ENCODE measurements around the gene SAP30. TPM values are rescaled to one million over a fixed set of nuclear protein-coding genes. Genes with fewer than 3 reads are reported as not detected.

Gene SAP30
- total and polyA plus RNA-seq, 10 of the 15 experiments (the other 5 are each of a cell fraction or from before 2014, with no cell fraction given), result 5.0 to 56.9 (median 23.6) TPM

DNA sequence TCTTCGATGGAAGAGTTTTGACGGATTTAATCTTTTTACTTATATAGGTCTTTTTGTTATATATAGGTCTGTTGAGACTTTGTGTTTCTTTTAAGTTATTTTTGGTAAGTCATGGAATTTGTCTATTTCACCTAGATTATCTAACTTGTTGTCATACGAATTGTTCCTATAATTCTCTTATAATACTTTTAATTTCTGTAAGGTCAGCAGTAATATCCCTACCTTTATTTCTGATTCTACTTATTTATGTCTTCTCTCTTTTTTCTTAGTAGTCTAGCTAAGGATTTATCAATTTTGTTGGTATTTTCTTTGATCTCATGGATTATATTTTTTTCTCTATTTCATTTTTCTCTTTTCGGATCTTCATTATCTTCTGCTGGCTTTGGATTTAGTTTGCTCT is 11.6 kb downstream of the SAP30 start:
- Histone ChIP-seq H3K4me2 (ENCODE audit: control insufficient read depth, insufficient read depth) (no peak overlapping the region), H2AFZ (ENCODE audit: control insufficient read depth, low read depth, low read length) (no peak overlapping the region), H3K79me2 (ENCODE audit: control insufficient read depth, insufficient read depth, low read length) (no peaks in the 10 kb centered on the region), H3K27ac (ENCODE audit: control insufficient read depth, insufficient read depth) (no peak overlapping the region), H3K9ac (ENCODE audit: control insufficient read depth, insufficient read depth, low read length) (no peak overlapping the region), H4K20me1 (ENCODE audit: control insufficient read depth, insufficient read depth) (no peaks in the 10 kb centered on the region), H3K36me3 (ENCODE audit: control insufficient read depth in 2 of 2, insufficient read depth in 2 of 2, low read length in 1 of 2) (no peaks in the 10 kb centered on the region), H3K4me1 (ENCODE audit: control insufficient read depth, insufficient read depth, low read length) (no peaks in the 10 kb centered on the region), H3K4me3 (no peak overlapping the region), H3K9me3 (replicated peaks; ENCODE audit: control insufficient read depth, insufficient read depth, low read length) (no peaks in the 10 kb centered on the region), H3K27me3 (replicated peaks in 1 of 2; ENCODE audit: control insufficient read depth in 2 of 2, insufficient read depth in 2 of 2, low read length in 1 of 2) (no peaks in the 10 kb centered on the region)
- FAIRE-seq (no peak), ATAC-seq (no peak), DNase-seq (ENCODE audit: low read depth, low spot score) (no peak)
- TF ChIP-seq SMAD1 (IDR thresholded peaks at IDR 0.05; ENCODE audit: low read depth, partially characterized antibody), result no peak
- TF ChIP-seq, protein P1, sequence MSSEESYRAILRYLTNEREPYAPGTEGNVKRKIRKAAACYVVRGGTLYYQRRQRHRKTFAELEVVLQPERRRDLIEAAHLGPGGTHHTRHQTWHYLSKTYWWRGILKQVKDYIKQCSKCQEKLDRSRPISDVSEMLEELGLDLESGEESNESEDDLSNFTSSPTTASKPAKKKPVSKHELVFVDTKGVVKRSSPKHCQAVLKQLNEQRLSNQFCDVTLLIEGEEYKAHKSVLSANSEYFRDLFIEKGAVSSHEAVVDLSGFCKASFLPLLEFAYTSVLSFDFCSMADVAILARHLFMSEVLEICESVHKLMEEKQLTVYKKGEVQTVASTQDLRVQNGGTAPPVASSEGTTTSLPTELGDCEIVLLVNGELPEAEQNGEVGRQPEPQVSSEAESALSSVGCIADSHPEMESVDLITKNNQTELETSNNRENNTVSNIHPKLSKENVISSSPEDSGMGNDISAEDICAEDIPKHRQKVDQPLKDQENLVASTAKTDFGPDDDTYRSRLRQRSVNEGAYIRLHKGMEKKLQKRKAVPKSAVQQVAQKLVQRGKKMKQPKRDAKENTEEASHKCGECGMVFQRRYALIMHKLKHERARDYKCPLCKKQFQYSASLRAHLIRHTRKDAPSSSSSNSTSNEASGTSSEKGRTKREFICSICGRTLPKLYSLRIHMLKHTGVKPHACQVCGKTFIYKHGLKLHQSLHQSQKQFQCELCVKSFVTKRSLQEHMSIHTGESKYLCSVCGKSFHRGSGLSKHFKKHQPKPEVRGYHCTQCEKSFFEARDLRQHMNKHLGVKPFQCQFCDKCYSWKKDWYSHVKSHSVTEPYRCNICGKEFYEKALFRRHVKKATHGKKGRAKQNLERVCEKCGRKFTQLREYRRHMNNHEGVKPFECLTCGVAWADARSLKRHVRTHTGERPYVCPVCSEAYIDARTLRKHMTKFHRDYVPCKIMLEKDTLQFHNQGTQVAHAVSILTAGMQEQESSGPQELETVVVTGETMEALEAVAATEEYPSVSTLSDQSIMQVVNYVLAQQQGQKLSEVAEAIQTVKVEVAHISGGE (CRISPR knock-in tag; IDR thresholded peaks at IDR 0.05), result no peak
- BruUV-seq (replicated peaks), result no TSS peak
- WGBS (ENCODE audit: insufficient coverage, insufficient replicate concordance, low lambda C conversion rate, missing lambda C conversion rate), result 95% methylated on average over 4 of the region's 4 CpGs
- in situ Hi-C loops (cut with MboI), result no loop called here
- ChIA-PET SMC1A (ENCODE audit: uncharacterized antibody, unreplicated experiment) (interaction anchor here (1.7 kb wide), 1 partner anchor 13 kb away, joined by 5 read pairs; no protein-coding TSS in a partner anchor), POLR2A (interaction anchor here (1.6 kb wide), 1 partner anchor 48 kb away, joined by 4 read pairs; the partner anchor contains the start of gene HMGB2), CTCF (interaction anchor here (1.2 kb wide), 1 partner anchor 31 kb away, joined by 5 read pairs; no protein-coding TSS in a partner anchor), RAD21 (ENCODE audit: unreplicated experiment) (no interaction called here)
- intact Hi-C loops (cut with micrococcal nuclease; ENCODE audit: unreplicated experiment), result no loop called here

- no peak for DNase-seq (ENCODE audit: low read depth, low spot score)
- FAIRE-seq, result no peak
- intact Hi-C loops (cut with micrococcal nuclease; ENCODE audit: unreplicated experiment), result no loop called here
- CTCF ChIA-PET, result interaction anchor here (0.8 to 2.1 kb wide), 3 partner anchors 9 to 33 kb away, joined by 3 to 5 read pairs (median 4); no protein-coding TSS in a partner anchor
- H3K9ac ChIP-seq (ENCODE audit: control insufficient read depth, insufficient read depth, low read length), result no peak overlapping the region
- SMC1A ChIA-PET (ENCODE audit: uncharacterized antibody, unreplicated experiment), result interaction anchor here (0.6 to 1.1 kb wide), 2 partner anchors 10 to 15 kb away, joined by 3 to 4 read pairs; no protein-coding TSS in a partner anchor
- no peak overlapping the region for H2AFZ ChIP-seq (ENCODE audit: control insufficient read depth, low read depth, low read length)
- H3K4me3 ChIP-seq, result no peak overlapping the region
- no peaks in the 10 kb centered on the region for H3K27me3 ChIP-seq (replicated peaks in 1 of 2; ENCODE audit: control insufficient read depth in 2 of 2, insufficient read depth in 2 of 2, low read length in 1 of 2)
- no peak overlapping the region for H3K27ac ChIP-seq (ENCODE audit: control insufficient read depth, insufficient read depth)
- H3K9me3 ChIP-seq (replicated peaks; ENCODE audit: control insufficient read depth, insufficient read depth, low read length), result no peaks in the 10 kb centered on the region
- H3K79me2 ChIP-seq (ENCODE audit: control insufficient read depth, insufficient read depth, low read length), result no peaks in the 10 kb centered on the region
- no peaks in the 10 kb centered on the region for H4K20me1 ChIP-seq (ENCODE audit: control insufficient read depth, insufficient read depth)
- H3K4me1 ChIP-seq (ENCODE audit: control insufficient read depth, insufficient read depth, low read length), result no peaks in the 10 kb centered on the region
- in situ Hi-C loops (cut with MboI), result no loop called here
- ATAC-seq, result no peak
- POLR2A ChIA-PET, result no interaction called here
- no peak overlapping the region for H3K4me2 ChIP-seq (ENCODE audit: control insufficient read depth, insufficient read depth)
- H3K36me3 ChIP-seq (ENCODE audit: control insufficient read depth in 2 of 2, insufficient read depth in 2 of 2, low read length in 1 of 2), result no peaks in the 10 kb centered on the region
- BruUV-seq (replicated peaks), result no TSS peak
- RAD21 ChIA-PET (ENCODE audit: unreplicated experiment), result no interaction called here
- TF ChIP-seq RFX5 (IDR thresholded peaks at IDR 0.05; ENCODE audit: low read depth, low read length) (no peak), HCFC1 (IDR thresholded peaks at IDR 0.05; ENCODE audit: low read length) (no peak), RCOR1 (conservative IDR thresholded peaks at IDR 0.05; ENCODE audit: low read depth, low read length) (no peak), NR2C2 (IDR thresholded peaks at IDR 0.05; ENCODE audit: borderline replicate concordance, control insufficient read depth, insufficient read length, low read depth) (no peak), TARDBP (IDR thresholded peaks at IDR 0.05; ENCODE audit: borderline replicate concordance) (no peak), RBBP5 (conservative IDR thresholded peaks at IDR 0.05) (no peak), MYC (IDR thresholded peaks at IDR 0.05; ENCODE audit: insufficient read depth, insufficient read length, insufficient replicate concordance, low read length, severe bottlenecking) (no peak), HDAC6 (IDR thresholded peaks at IDR 0.05; ENCODE audit: unreplicated experiment) (no peak)
- TF ChIP-seq, protein P2, sequence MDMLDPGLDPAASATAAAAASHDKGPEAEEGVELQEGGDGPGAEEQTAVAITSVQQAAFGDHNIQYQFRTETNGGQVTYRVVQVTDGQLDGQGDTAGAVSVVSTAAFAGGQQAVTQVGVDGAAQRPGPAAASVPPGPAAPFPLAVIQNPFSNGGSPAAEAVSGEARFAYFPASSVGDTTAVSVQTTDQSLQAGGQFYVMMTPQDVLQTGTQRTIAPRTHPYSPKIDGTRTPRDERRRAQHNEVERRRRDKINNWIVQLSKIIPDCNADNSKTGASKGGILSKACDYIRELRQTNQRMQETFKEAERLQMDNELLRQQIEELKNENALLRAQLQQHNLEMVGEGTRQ (IDR thresholded peaks at IDR 0.05; ENCODE audit: borderline replicate concordance, low read depth, low read length), result no peak
- TF ChIP-seq, protein P3, sequence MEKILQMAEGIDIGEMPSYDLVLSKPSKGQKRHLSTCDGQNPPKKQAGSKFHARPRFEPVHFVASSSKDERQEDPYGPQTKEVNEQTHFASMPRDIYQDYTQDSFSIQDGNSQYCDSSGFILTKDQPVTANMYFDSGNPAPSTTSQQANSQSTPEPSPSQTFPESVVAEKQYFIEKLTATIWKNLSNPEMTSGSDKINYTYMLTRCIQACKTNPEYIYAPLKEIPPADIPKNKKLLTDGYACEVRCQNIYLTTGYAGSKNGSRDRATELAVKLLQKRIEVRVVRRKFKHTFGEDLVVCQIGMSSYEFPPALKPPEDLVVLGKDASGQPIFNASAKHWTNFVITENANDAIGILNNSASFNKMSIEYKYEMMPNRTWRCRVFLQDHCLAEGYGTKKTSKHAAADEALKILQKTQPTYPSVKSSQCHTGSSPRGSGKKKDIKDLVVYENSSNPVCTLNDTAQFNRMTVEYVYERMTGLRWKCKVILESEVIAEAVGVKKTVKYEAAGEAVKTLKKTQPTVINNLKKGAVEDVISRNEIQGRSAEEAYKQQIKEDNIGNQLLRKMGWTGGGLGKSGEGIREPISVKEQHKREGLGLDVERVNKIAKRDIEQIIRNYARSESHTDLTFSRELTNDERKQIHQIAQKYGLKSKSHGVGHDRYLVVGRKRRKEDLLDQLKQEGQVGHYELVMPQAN (conservative IDR thresholded peaks at IDR 0.05), result no peak
Measured at GRCh38 chr4:173386751-173387150, 16.0 kb downstream of the SAP30 start.
